Measurements from ENCODE around the gene IL9.

The IL9 gene

GRCh38 chr5:135891268-135891667 is 4.4 kb downstream of the IL9 start:
- DNase-seq (ENCODE audit: low read depth): no peak

- DNase-seq (ENCODE audit: low read depth): no peak
Observed at GRCh38 chr5:135890867-135891266, 4.8 kb downstream of the IL9 start.

GRCh38 chr5:135890296-135890695 is 5.3 kb downstream of the IL9 start:
- no peak for DNase-seq (ENCODE audit: low read depth)

DNA sequence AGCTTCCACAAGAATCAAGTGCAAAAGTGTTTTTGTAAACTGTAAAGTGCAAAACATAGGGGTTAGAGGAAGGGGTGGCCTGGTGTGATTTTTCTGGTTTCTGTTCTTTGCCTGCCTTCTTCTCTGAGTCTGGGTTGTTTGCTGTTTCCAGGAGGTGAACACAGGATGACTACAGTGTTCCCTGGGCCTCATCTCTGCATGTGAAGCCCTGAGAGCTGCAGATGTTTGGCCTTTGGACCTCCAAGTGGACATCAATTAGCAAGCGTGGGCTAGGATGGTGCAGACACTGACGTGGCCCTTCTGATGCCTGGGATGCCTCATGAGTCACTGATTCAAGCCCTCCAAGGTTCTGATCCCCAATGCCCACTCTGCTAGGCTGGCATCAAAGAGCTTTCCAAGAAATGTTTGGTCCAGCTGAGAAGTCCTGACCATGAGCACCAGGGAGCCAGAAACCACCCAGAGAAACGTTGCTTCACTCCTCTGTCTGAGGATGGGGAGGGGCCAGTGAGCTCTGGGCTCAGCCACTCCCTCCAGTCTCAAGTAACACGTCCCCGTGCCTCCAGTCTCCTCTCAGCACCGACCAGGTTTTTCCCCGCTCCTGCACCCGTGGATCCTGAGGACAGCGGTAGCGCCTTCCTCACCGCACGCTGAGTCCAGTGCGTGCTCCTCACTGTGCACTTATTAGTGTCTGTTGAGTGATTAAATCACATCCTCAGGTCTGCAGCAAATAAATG is 7.6 kb downstream of the IL9 start:
- no peak for DNase-seq (ENCODE audit: low read depth)

- DNase-seq (ENCODE audit: low read depth): peak; percentile 25
Observed at GRCh38 chr5:135887447-135887864, 8.2 kb downstream of the IL9 start.

DNA sequence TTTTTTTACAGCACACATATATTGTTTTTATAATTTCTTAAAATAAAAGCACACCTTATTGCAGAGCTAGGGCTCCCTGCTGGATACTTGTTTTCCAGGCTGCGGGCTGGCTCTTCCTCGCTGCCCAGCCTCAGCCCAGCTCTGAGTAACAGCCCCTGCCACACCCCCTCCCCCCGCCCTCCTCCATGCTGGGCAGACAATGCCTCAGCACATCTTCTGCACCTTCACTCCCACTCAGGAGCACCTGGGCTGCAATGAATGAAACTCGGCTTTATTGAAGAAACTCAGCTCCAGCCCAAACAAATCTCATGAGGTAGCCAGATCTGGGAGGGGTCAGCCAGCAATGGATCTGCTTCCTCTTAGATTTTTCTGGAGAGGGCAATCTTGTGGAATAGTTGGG is 9.5 kb downstream of the IL9 start:
- DNase-seq (ENCODE audit: low read depth): no peak

DNA sequence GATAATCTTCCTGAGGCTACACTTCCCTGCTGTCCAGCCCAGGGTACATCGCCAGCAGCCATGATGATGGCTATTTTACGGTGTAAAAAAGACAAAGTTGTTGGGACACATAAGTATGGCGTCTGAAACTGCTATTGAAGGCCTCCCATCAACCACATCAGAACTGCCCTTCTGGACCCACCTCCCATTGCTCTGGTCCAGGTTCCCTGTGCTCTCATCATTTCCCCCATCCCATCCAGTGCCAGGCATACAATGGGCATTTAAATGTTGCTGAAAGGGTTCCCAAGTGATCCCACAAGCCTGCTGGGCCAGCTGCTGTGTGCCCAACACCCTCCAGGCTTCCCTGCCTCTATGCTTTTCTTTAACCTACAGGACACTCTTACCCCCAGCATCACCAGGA is 10.6 kb downstream of the IL9 start:
- no peak for DNase-seq (ENCODE audit: low read depth)

- no peak for DNase-seq (ENCODE audit: low read depth)
Observed at GRCh38 chr5:135883441-135883840, 12.2 kb downstream of the IL9 start.

- no peak for DNase-seq (ENCODE audit: low read depth)
Observed at GRCh38 chr5:135883026-135883425, 12.6 kb downstream of the IL9 start.

- DNase-seq (ENCODE audit: low read depth): no peak
Observed at GRCh38 chr5:135881819-135882218, 13.8 kb downstream of the IL9 start.

- DNase-seq (ENCODE audit: low read depth): no peak
Observed at GRCh38 chr5:135881244-135881643, 14.4 kb downstream of the IL9 start.

GRCh38 chr5:135880801-135881200 is 14.8 kb downstream of the IL9 start:
- no peak for DNase-seq (ENCODE audit: low read depth)

GRCh38 chr5:135880278-135880677 is 15.4 kb downstream of the IL9 start:
- no peak for DNase-seq (ENCODE audit: low read depth)

DNA sequence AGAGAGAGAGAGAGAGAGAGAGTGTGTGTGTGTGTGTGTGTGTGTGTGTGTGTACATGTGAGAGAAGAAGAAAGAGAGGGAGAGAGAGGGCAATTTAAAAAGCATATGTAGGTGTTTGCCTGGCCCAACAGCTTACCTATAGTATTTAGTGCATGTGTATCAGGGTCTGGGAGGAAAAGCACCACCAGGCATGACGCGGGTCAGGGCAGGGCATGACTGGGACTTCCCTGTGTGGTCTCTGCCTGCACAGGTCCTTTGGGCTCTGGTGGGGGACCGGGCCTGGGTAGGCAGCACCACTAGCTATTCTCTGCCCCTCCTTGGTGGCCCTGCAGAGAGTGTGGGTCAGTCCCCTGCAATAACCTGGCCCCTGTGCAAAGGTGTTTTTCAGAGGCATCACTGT is 16.1 kb downstream of the IL9 start:
- DNase-seq (ENCODE audit: low read depth): no peak

DNA sequence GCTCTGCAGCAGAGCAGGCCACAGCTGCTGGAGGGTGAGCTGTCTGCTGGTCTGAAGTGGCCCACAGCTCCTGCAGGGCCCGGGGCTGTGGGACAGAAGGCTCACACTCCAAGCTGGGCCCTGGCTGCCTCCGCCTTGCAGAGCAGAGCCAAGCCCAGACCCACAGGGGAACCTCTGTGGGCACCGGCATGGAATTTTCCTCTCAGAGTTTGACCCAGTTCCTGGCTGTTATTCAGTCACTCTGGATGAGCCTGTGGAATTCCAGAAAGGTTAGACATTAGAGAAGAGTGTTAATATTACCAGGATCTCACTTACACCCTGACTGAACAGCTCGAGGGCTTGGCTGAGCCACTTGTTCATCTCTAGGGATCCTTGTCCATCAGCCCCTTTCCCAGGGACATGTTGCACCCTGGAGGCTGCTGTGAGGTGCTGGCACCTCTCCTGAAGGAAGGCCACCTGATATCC is 17.5 kb downstream of the IL9 start:
- no peak for DNase-seq (ENCODE audit: low read depth)

DNA sequence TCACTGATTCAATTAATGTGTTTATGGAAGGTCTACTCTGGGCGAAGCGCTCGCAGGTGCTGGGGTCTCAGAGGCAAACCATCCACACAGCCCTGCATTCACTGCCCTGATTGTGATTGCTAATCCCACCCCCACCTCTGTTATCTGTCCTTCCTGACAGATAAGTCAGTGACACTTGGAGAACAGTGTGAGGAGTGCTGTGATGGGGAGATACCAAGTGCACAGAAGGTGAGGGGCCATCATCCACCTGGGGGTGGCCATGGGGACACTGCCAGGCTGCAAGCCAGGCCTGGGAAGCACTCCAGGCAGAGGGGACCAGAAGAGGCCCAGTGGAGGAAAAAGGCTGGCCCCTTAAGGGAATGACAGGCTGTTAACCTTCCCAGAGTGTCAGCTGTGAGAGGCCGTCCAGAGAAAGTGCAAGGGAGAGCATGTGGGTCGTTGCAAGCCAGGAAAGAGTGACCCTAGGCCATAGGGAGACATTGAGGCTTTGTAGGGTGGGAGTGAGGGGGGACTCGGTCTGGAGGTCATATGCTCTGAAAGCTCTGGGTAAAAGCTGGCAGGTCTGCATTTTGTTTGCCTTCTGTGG is 18.0 kb downstream of the IL9 start:
- DNase-seq (ENCODE audit: low read depth): no peak

DNA sequence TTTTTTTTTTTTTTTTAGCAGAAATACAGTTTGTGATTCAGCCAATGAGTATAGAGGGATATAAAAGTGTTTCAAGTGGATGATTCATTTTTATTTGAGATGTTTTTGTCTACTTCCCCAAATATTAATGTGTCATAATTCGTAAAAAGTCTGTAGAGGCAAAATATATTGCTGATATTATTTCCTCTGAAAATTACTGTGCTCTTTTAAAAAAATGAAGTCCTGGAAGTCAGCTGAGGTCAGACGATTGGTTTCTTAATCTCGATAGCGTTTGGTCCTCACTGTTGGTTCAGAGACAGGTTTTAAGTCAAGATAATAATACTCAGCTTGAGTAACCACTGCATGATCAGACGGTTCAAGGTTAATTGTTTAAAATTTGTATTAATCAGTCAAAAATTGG is 19.5 kb downstream of the IL9 start:
- DNase-seq (ENCODE audit: low read depth): no peak

DNA sequence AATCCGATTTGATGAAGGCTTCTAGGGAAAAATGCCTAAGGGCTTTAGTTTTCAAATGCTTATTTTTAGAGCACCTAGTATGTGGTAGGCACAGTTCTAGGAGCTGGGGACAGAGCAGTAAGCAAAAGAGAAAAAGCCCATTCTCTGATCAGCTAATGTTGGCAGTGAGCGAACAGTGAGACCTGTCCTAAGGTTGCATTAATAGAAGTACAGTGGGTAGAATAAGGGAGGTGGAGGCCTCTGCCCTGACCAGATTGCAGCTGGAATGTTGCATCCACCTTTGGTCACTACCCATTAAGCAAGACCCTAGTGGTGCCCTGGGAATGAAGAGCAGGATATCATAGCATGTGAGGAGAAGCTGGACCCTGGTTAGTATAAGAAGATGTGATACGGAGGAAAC is 20.1 kb downstream of the IL9 start:
- DNase-seq (ENCODE audit: low read depth): no peak

DNA sequence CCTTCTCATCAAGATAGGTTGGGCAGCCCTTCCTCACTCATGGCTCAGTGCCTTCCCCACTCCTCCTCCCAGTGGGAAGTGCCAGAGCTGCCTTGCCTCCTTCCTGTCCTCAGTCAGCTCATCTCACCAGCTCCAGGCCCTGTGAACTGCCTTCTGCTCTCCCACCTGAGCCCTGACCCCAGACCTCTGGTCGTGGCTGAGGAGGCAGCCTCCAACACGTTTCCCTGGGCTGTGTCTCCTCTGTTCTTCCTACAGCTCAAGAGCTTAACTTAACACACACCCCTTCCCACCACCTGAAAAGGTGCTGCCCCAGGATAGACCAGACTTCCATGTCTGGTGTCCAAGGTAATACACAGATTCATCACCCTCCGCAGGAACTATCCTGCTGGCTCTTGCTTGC is 21.2 kb downstream of the IL9 start:
- no peak for DNase-seq (ENCODE audit: low read depth)

GRCh38 chr5:135873831-135874230 is 21.8 kb downstream of the IL9 start:
- no peak for DNase-seq (ENCODE audit: low read depth)

DNA sequence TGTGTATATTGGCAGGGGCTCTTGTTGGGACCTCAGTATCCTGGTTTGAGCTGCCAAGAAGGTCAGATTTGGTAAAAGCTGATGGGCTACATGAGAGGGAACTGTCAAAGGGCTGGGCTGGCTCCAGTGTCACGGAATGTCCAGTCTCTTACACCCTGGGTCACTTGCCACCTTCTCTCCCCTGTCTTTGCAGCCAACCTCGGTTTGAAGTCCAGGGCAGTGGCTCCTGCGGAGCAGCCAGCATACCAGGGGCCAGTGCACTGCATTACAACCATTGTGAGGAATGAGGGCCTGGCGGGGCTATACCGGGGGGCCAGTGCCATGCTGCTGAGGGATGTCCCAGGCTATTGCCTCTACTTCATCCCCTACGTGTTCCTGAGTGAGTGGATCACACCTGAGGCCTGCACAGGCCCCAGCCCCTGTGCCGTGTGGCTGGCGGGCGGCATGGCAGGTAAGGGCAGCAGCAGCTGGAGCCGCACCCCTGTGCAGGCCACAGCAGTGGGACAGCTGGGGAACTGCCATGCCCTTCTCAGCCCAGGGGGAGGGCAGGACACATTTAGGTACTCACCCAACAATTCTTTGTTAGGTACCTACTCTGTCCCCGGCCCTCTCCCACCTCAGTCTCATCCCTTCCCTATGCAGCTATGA is 24.2 kb downstream of the IL9 start:
- DNase-seq (ENCODE audit: low read depth): no peak

DNA sequence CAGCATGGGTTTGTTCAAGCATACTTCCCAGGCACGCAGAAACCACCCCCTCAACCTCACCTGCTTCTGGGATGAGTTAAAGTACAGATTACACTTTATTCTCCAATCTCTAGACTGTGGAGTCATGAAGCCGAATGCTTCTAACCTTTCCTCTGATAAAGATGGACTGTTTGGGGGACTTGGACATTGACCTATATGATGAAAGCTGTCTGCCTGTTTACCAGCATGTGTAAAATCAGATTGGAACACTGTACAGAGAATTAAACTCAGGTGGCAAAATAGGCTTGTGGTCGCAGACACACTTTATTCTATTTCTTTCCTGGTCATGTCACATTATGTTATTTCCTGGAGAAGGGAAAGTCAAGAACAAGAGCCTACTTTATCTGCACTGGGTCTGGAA is 25.7 kb downstream of the IL9 start:
- DNase-seq (ENCODE audit: low read depth): no peak

- no peak for DNase-seq (ENCODE audit: low read depth)
Observed at GRCh38 chr5:135869276-135869675, 26.4 kb downstream of the IL9 start.

DNA sequence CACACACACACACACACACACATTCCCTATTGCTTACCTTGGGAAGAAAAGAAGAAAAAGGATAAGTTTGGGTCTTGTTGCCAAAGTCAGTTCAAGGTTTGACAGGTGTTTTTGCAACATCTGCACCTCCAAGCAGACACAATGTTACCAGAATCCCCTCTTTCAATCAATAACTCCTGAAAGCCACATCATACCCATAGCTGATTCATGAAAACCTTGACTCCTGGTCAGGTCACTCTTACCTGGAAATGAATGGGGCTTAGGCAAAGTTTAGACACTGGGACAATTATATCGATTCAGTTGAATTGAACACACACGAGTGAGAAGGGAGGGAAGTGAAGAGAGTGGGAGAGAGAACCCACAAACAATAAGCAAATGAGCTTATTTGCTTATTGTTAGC is 27.0 kb downstream of the IL9 start:
- no peak for DNase-seq (ENCODE audit: low read depth)

Data from GM04504 (cell line).